COR-L47 (cell line): Measurements from ENCODE around the gene MYH15.
"Not testable (repeated sequence)": the region's sequence is repeated elsewhere in the genome, so short reads cannot be mapped to it uniquely, and the experiment has no call there.

Experiments used
- DNase-seq: peaks from one replicate; lab custom pipeline; 2025; lab: John Stamatoyannopoulos, UW

Gene MYH15

GRCh38 chr3:108388136-108389132 is 122.0 kb downstream of the MYH15 start:
- peak; percentile 89 for DNase-seq

- DNase-seq = no peak
These were observed 123.3 kb downstream of the MYH15 start for GRCh38 chr3:108387063-108387462.

GRCh38 chr3:108383306-108383705 is 127.1 kb downstream of the MYH15 start:
- DNase-seq = no peak

GRCh38 chr3:108381529-108382140 is 128.8 kb downstream of the MYH15 start:
- DNase-seq = no peak

GRCh38 chr3:108380128-108380795 is 130.1 kb downstream of the MYH15 start:
- DNase-seq = no peak

GRCh38 chr3:108378952-108379342 is 131.4 kb downstream of the MYH15 start:
- not testable (repeated sequence) for DNase-seq

GRCh38 chr3:108378153-108378951 is 132.0 kb downstream of the MYH15 start:
- DNase-seq = no peak

GRCh38 chr3:108377384-108377783 is 133.0 kb downstream of the MYH15 start:
- no peak for DNase-seq

- DNase-seq = no peak
These were observed 134.4 kb downstream of the MYH15 start for GRCh38 chr3:108376026-108376425.

GRCh38 chr3:108359011-108359410 is 151.4 kb downstream of the MYH15 start:
- DNase-seq = no peak

GRCh38 chr3:108357042-108357441 is 153.4 kb downstream of the MYH15 start:
- no peak for DNase-seq

GRCh38 chr3:108354562-108354961 is 155.8 kb downstream of the MYH15 start:
- no peak for DNase-seq

GRCh38 chr3:108352176-108352575 is 158.2 kb downstream of the MYH15 start:
- no peak for DNase-seq

- no peak for DNase-seq
These were observed 163.8 kb downstream of the MYH15 start for GRCh38 chr3:108346301-108347227.

GRCh38 chr3:108345492-108346205 is 164.7 kb downstream of the MYH15 start:
- DNase-seq = no peak

- no peak for DNase-seq
These were observed 166.9 kb downstream of the MYH15 start for GRCh38 chr3:108343491-108343890.

GRCh38 chr3:108342837-108343486 is 167.4 kb downstream of the MYH15 start:
- no peak for DNase-seq

GRCh38 chr3:108341911-108342310 is 168.5 kb downstream of the MYH15 start:
- no peak for DNase-seq

- no peak for DNase-seq
These were observed 171.4 kb downstream of the MYH15 start for GRCh38 chr3:108338901-108339545.
